Activated CD4-positive, alpha-beta T cell treated with anti-CD3 and anti-CD28 coated beads, Interleukin-2, Interleukin-6, amounts not matched to agents 100 ng/mL and 50 ng/mL, durations not matched to agents 16 hours and 8 hours (primary cell): ENCODE results near the gene CFAP77.

Experiments used
- DNase-seq: peaks from one replicate; pipeline ENCODE4 v3.0.0-alpha.2; 2020

Gene CFAP77

GRCh38 chr9:132584601-132585560, 174.9 kb downstream of the CFAP77 start:
- DNase-seq, result no peak

GRCh38 chr9:132585954-132586829, 176.2 kb downstream of the CFAP77 start:
- DNase-seq, result no peak

DNA sequence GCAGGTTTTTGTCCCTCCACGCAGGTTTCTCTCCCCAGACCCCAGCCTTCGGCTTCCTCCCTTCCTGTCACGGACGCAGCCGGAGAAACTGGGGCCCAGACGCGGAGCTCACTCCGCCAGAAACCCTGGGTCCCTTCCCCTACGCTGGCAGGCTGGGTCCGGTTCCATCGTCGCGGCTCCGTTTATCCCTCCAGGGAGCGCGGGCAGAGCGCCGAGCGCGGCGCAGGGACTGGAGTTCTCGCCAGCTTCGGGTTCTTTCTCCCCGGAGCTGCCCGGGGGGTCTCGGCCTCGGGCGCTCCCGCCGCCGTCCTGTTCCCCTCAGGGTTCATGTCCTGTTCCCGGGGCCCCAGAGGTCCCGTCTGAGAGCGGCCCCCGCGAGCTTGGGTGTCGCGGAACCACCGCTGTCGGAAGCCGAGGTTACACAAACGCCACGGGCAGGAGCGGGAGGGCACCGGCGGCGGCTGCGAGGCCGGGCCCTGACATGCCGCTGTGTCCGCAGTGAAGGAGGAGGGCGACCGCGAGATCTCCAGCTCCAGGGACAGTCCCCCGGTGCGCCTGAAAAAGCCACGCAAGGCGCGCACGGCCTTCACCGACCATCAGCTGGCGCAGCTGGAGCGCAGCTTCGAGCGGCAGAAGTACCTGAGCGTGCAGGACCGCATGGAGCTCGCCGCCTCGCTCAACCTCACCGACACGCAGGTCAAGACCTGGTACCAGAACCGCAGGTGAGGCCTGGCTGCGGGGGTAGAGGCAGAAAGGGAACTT, 177.0 kb downstream of the CFAP77 start:
- DNase-seq, result no peak

DNA sequence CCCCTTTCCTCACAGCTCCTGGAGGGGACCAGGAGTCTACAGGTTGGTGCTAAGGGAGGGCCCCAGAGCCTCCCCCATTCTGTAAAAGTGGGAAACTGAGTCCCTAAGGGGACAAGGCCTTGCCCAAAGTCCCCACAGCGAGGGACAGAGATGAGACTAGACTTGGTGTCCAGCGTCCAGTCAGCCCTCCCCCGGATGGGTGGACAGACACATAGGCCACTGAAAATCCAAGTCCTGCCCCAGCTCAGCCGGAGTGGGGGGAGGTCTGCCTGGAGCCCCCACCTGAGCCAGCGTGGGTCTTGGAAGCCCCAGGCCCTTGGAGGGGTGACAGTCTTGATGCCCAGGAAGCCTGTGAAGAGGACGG, 177.6 kb downstream of the CFAP77 start:
- no peak for DNase-seq

- no peak for DNase-seq
Observed at GRCh38 chr9:132588098-132588497, 178.1 kb downstream of the CFAP77 start.

GRCh38 chr9:132588501-132589147, 178.6 kb downstream of the CFAP77 start:
- DNase-seq, result no peak

DNA sequence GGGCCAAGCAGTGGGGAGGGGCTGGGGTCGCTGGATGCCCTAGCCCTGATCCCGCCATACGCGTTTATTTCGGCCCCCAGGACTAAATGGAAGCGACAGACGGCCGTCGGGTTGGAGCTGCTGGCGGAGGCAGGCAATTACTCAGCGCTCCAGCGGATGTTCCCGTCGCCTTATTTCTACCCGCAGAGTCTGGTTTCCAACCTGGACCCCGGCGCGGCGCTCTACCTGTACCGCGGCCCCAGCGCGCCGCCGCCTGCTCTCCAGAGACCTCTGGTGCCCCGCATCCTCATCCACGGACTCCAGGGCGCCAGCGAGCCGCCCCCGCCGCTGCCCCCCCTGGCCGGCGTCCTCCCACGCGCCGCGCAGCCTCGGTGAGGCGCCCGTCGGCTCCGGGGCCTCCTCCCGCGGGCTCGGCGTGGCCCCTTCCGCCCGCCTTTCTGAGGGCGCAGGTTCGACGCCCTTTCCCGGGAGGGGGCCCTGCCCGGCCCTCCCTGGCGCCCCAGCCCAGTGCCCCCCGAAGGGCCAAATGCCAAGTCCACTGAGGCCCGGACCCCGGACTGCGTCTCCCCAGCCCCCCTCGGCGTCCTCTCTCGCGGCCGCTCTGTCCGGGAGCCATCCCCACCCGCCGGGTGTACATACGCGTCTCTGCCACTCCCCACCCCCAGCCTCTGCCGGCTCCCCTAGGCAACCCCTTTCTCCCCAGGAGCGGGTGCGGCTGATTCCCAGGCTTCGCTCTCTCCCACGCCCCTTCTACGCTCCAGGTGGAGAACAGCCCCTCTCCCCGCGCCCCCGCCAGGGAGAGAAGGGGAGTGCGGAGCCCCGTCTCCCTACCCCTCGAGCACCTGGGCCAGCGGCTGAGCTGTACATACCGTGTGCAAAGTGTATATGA, 179.4 kb downstream of the CFAP77 start:
- no peak for DNase-seq

GRCh38 chr9:132590037-132590317, 180.0 kb downstream of the CFAP77 start:
- DNase-seq, result no peak

- no peak for DNase-seq
Observed at GRCh38 chr9:132590318-132591182, 180.5 kb downstream of the CFAP77 start.

DNA sequence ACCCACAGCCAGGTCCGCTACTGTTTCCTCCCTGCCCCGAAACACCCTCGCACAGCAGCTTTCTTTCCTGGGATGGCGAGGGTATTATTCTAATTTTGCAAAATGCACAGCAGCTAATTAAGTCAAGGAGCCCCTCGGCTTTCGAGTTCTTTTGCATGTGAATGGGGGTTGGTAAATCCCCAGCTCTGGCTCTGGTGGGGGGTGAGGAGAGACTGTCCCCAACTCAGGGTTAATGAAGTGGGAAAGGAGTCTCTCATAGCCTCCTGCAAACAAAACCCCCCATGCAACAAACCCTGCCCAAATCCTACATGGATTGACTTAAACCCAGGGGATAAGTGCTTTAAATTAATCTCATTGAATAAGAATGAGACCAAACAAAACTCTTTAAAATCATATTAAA, 181.2 kb downstream of the CFAP77 start:
- no peak for DNase-seq

DNA sequence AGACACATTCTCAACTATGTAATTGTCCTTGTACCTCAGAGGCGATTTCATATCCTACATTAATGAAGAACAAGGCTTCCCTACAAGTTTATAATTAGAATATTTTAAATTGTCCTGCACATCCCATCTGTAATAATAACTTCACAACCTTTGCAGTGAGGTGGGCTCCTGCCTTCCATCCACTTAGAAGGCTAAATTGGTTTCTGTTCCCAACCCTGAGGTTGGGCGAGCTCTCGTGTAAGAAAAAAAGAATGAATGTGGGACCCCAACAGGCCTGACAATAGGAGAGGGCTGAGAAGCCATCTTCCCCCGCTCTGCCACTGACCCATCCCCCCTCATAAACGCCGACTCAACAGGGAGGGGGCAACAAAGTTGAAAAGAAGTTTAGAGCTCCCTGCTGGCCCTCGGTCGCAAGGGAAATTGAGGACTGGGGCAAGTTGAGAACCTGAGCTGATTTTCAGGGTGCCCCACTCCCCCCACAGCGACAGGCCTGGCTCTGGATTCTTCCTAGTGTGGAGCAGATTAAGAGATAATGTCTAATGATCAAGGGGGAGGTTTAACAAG, 181.8 kb downstream of the CFAP77 start:
- DNase-seq, result no peak

- DNase-seq, result no peak
Observed at GRCh38 chr9:132592451-132592850, 182.4 kb downstream of the CFAP77 start.

GRCh38 chr9:132594412-132594811, 184.4 kb downstream of the CFAP77 start:
- DNase-seq, result no peak

- no peak for DNase-seq
Observed at GRCh38 chr9:132595319-132595718, 185.3 kb downstream of the CFAP77 start.

- DNase-seq, result no peak
Observed at GRCh38 chr9:132596200-132596599, 186.2 kb downstream of the CFAP77 start.

DNA sequence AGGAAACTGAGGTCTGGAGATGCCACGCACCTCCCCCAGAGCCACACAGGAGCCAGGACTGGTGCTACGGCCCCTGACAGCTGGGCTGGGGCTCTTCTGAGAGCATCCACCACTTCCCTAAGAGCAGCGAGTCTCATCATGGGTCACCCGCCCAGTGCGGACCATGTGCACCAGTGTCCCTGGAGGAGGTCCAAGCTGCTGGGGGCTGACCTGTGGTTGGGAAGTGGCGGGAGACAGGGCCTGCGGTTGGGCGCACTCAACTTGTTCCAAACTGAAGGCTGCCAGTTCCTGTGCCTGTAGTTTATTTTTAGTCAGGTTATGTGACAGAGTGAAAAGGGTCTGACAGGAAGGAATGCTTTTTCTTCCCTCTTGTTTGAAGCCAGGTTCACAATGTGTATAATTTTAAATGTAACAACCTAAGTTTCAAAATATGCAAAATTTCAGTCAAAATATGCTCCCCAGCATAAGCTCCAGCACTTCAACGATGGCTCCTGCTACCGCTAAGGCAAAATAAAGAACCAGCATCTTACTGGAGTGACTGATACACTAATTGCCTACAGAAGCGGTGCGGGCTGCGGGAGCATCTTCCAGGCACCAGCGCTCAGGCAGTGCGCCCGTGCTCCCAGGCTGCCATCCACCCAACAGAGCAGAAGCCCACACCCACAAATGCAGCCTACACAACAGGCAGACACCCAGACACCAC, 187.2 kb downstream of the CFAP77 start:
- DNase-seq, result no peak

DNA sequence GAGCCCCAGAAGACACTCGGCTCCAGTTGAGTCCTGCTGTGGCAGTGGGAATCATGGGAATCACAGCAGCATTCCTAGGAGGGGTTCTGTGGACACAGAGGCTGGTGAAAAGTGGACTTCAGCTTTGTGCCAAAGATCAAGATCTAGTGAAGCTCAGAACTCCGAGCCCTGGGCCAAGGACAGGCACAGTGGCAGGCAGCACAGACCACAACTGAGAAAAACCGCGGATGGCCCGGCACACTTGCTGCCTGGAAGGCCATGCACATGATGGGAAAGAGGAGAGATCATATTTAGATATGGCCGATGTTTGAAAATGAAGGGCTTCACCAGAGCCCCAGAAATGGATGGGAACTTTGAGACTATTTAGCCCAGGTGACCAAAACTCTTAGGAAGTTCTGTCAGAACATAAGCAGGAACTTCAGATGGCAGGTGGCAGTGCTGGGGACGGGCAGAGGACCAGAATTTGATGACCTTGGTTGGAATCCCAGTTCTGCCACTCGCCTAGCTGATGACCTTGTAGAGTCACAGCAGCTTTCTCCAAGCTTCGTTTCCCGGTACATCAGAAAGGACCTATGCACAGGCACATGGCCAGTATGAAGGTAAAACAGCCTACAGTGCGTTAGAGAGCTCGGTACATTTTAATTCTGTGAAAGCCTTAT, 190.4 kb downstream of the CFAP77 start:
- DNase-seq, result no peak

- DNase-seq, result no peak
Observed at GRCh38 chr9:132602207-132602606, 192.2 kb downstream of the CFAP77 start.

- no peak for DNase-seq
Observed at GRCh38 chr9:132605387-132605786, 195.4 kb downstream of the CFAP77 start.
